Fibroblast of the aortic adventitia (primary cell): ENCODE data around the gene ARHGAP10. TPM values are rescaled to one million over a fixed set of nuclear protein-coding genes. Genes with fewer than 3 reads are reported as not detected.
A peak's percentile ranks its signal among the peaks of the same experiment; 100 is the strongest.

Experiments
- DNase-seq: peaks from one replicate; pipeline ENCODE4 v3.0.0-alpha.2; 2010; ENCODE audit warnings: low read depth
- H3K4me3 ChIP-seq: 2 replicates; pipeline ENCODE4 v1.5.1; 2011; ENCODE audit warnings: low read depth, mild to moderate bottlenecking, control low read depth, low read length, moderate library complexity
- CTCF ChIP-seq: IDR thresholded peaks from 2 replicates; pipeline ENCODE4 v1.5.1; 2011; ENCODE audit warnings: mild to moderate bottlenecking, low read length, control low read depth, inconsistent platforms; ENCODE audit not compliant: insufficient read depth
- total RNA-seq: library from RNA; depleted of rRNA; stranded (reverse); fragments of >200 nt; gene quantifications from 2 replicates; pipeline ENCODE4 v1.2.3, GENCODE V29; 2012; ENCODE audit warnings: low replicate concordance

The ARHGAP10 gene
- total RNA-seq, 1 donor: 45.0 TPM

GRCh38 chr4:147714575-147715401, 17.1 kb upstream of the ARHGAP10 start:
- H3K4me3 ChIP-seq: no peak overlapping the region

GRCh38 chr4:147717878-147718277, 14.0 kb upstream of the ARHGAP10 start:
- H3K4me3 ChIP-seq: no peak overlapping the region
- no peak for TF ChIP-seq CTCF
- no peak for DNase-seq

More at GRCh38 chr4:147714575-147715401, 17.1 kb upstream of the ARHGAP10 start:
- peak; percentile 94 for DNase-seq
- no peak for TF ChIP-seq CTCF

- DNase-seq: peak; percentile 89
- no peak overlapping the region for H3K4me3 ChIP-seq
- no peak for TF ChIP-seq CTCF
These were observed 8.6 kb upstream of the ARHGAP10 start for GRCh38 chr4:147723326-147723725.

- DNase-seq: no peak
- no peak for TF ChIP-seq CTCF
These were observed 7.3 kb upstream of the ARHGAP10 start for GRCh38 chr4:147724468-147725201.

GRCh38 chr4:147725673-147726072, 6.2 kb upstream of the ARHGAP10 start:
- DNase-seq: no peak

More at GRCh38 chr4:147724468-147725201, 7.3 kb upstream of the ARHGAP10 start:
- no peak overlapping the region for H3K4me3 ChIP-seq

More at GRCh38 chr4:147725673-147726072, 6.2 kb upstream of the ARHGAP10 start:
- no peak overlapping the region for H3K4me3 ChIP-seq
- no peak for TF ChIP-seq CTCF
